ACHN (cell line): ENCODE data around the gene ACADM.
"Not testable (repeated sequence)": the region's sequence is repeated elsewhere in the genome, so short reads cannot be mapped to it uniquely, and the experiment has no call there.

Experiments
- DNase-seq: peaks from one replicate; pipeline ENCODE4 v3.0.0-alpha.2; 2015
- in situ Hi-C: cut with HindIII; loops from 2 replicates; pipeline ENCODE4 v1.10.0; 2017; ENCODE audit warnings: low sequenced_read_pairs, low pct_ligation_motif_present, low pct_unique_long_range_greater_than_20kb

ACADM gene

GRCh38 chr1:75731881-75732280 is 7.4 kb downstream of the ACADM start:
- in situ Hi-C loops, result no loop called here
- no peak for DNase-seq

- in situ Hi-C loops, result no loop called here
- no peak for DNase-seq
These were observed 8.2 kb downstream of the ACADM start for GRCh38 chr1:75732703-75733102.

- no peak for DNase-seq
- in situ Hi-C loops, result no loop called here
These were observed 9.2 kb downstream of the ACADM start for GRCh38 chr1:75733661-75734060.

GRCh38 chr1:75736016-75736415 is 11.5 kb downstream of the ACADM start:
- DNase-seq, result no peak
- in situ Hi-C loops, result no loop called here

- no peak for DNase-seq
- in situ Hi-C loops, result no loop called here
These were observed 17.6 kb downstream of the ACADM start for GRCh38 chr1:75742047-75742625.

GRCh38 chr1:75745276-75745675 is 20.8 kb downstream of the ACADM start:
- in situ Hi-C loops, result no loop called here
- DNase-seq, result no peak

- DNase-seq, in situ Hi-C loops: not testable (repeated sequence)
These were observed 32.7 kb downstream of the ACADM start for GRCh38 chr1:75757210-75757609.

GRCh38 chr1:75758543-75758942 is 34.0 kb downstream of the ACADM start:
- in situ Hi-C loops, DNase-seq: not testable (repeated sequence)

GRCh38 chr1:75764057-75764655 is 39.6 kb downstream of the ACADM start:
- in situ Hi-C loops, result no loop called here
- DNase-seq, result no peak

GRCh38 chr1:75765697-75766355 is 41.3 kb downstream of the ACADM start:
- DNase-seq, result peak; percentile 46
- in situ Hi-C loops, result no loop called here

- in situ Hi-C loops, result no loop called here
- no peak for DNase-seq
These were observed 43.5 kb downstream of the ACADM start for GRCh38 chr1:75768016-75768415.

GRCh38 chr1:75770761-75771160 is 46.3 kb downstream of the ACADM start:
- in situ Hi-C loops, result no loop called here
- DNase-seq, result no peak

- in situ Hi-C loops, result no loop called here
- DNase-seq, result no peak
These were observed 47.5 kb downstream of the ACADM start for GRCh38 chr1:75771978-75772377.

GRCh38 chr1:75777812-75778211 is 53.3 kb downstream of the ACADM start:
- in situ Hi-C loops, result not testable (repeated sequence)

GRCh38 chr1:75778694-75779093 is 54.2 kb downstream of the ACADM start:
- in situ Hi-C loops, DNase-seq: not testable (repeated sequence)

More at GRCh38 chr1:75777812-75778211, 53.3 kb downstream of the ACADM start:
- DNase-seq, result not testable (repeated sequence)

- in situ Hi-C loops, result not testable (repeated sequence)
These were observed 55.7 kb downstream of the ACADM start for GRCh38 chr1:75780183-75780582.

GRCh38 chr1:75783920-75784319 is 59.4 kb downstream of the ACADM start:
- DNase-seq, in situ Hi-C loops: not testable (repeated sequence)

More at GRCh38 chr1:75780183-75780582, 55.7 kb downstream of the ACADM start:
- DNase-seq, result not testable (repeated sequence)

GRCh38 chr1:75785320-75785982 is 60.9 kb downstream of the ACADM start:
- in situ Hi-C loops, result no loop called here
- no peak for DNase-seq
